Mesenchymal stem cell (in vitro differentiated cells and primary cell): ENCODE data around the gene GFY.

ENCODE experiments used
- DNase-seq: peaks from one replicate; pipeline ENCODE4 v3.0.0-alpha.2; 2013
- H2AFZ ChIP-seq: one replicate; pipeline ENCODE4 v1.6.1; 2013; ENCODE audit warnings: low read depth, mild to moderate bottlenecking, control low read depth, inconsistent platforms, low read length, moderate library complexity
- H2AK5ac ChIP-seq: 2 replicates; pipeline ENCODE4 v1.6.1; 2013; ENCODE audit warnings: low read length, moderate library complexity, mild to moderate bottlenecking, inconsistent platforms; ENCODE audit not compliant: severe bottlenecking
- H2BK120ac ChIP-seq: one replicate; pipeline ENCODE4 v1.6.1; 2013; ENCODE audit warnings: low read depth, mild to moderate bottlenecking, inconsistent platforms, low read length, moderate library complexity
- H2BK12ac ChIP-seq, 2 experiments: one replicate each; pipeline ENCODE4 v1.6.1; 2013; ENCODE audit warnings: inconsistent platforms in 2 of 2, low read length in 2 of 2, mild to moderate bottlenecking in 2 of 2, moderate library complexity in 2 of 2, control low read depth in 1 of 2
- H2BK15ac ChIP-seq: one replicate; pipeline ENCODE4 v1.6.1; 2013; ENCODE audit warnings: mild to moderate bottlenecking, low read depth, inconsistent platforms; ENCODE audit not compliant: poor library complexity, severe bottlenecking
- H2BK5ac ChIP-seq: 2 replicates; pipeline ENCODE4 v1.6.1; 2013; ENCODE audit warnings: low read depth, mild to moderate bottlenecking, low read length, control low read depth, inconsistent platforms; ENCODE audit not compliant: poor library complexity, severe bottlenecking
- H3K14ac ChIP-seq, 2 experiments: one replicate each; pipeline ENCODE4 v1.6.1; 2013; ENCODE audit warnings: inconsistent platforms in 2 of 2, low read length in 2 of 2, control low read depth in 1 of 2, mild to moderate bottlenecking in 1 of 2, moderate library complexity in 1 of 2
- H3K18ac ChIP-seq, 2 experiments: one replicate each; pipeline ENCODE4 v1.6.1; 2013; ENCODE audit warnings: inconsistent platforms in 2 of 2, low read length in 2 of 2, control low read depth in 1 of 2, low read depth in 1 of 2, mild to moderate bottlenecking in 1 of 2
- H3K23ac ChIP-seq, 2 experiments: one replicate each; pipeline ENCODE4 v1.6.1; 2013; ENCODE audit warnings: inconsistent platforms in 2 of 2, low read length in 2 of 2, mild to moderate bottlenecking in 2 of 2, moderate library complexity in 2 of 2, control low read depth in 1 of 2
- H3K27ac ChIP-seq: 2 replicates; pipeline ENCODE4 v1.5.1; 2013; ENCODE audit warnings: mild to moderate bottlenecking, moderate library complexity, low read length, control low read depth, inconsistent platforms; ENCODE audit not compliant: poor library complexity, severe bottlenecking
- H3K27me3 ChIP-seq, 2 experiments: 2 replicates each; pipeline versions ENCODE4 v1.6.1 to v1.7.0; 2013; ENCODE audit warnings: low read length in 2 of 2, mild to moderate bottlenecking in 2 of 2, moderate library complexity in 2 of 2, control low read depth in 1 of 2, inconsistent platforms in 1 of 2; ENCODE audit not compliant: control insufficient read depth in 1 of 2, insufficient read depth in 1 of 2
- H3K36me3 ChIP-seq, 2 experiments: 2 replicates each; pipeline versions ENCODE4 v1.6.1 to v1.7.0; 2013; ENCODE audit warnings: low read length in 2 of 2, control low read depth in 1 of 2, inconsistent platforms in 1 of 2, low read depth in 1 of 2, mild to moderate bottlenecking in 1 of 2; ENCODE audit not compliant: insufficient read depth in 2 of 2, control insufficient read depth in 1 of 2
- H3K4ac ChIP-seq, 2 experiments: one replicate each; pipeline ENCODE4 v1.6.1; 2013; ENCODE audit warnings: inconsistent platforms in 2 of 2, low read length in 2 of 2, mild to moderate bottlenecking in 2 of 2, moderate library complexity in 2 of 2, control low read depth in 1 of 2, low read depth in 1 of 2
- H3K4me1 ChIP-seq: 2 replicates; pipeline ENCODE4 v1.6.1; 2013; ENCODE audit warnings: low read depth, low read length, control low read depth; ENCODE audit not compliant: control insufficient read depth, insufficient read depth
- H3K4me2 ChIP-seq: 2 replicates; pipeline ENCODE4 v1.6.1; 2013; ENCODE audit warnings: low read length, mild to moderate bottlenecking, inconsistent platforms; ENCODE audit not compliant: poor library complexity, severe bottlenecking
- H3K4me3 ChIP-seq, 2 experiments: 2 replicates each; pipeline versions ENCODE4 v1.5.1 to v1.7.0; 2013; ENCODE audit warnings: low read length in 2 of 2, mild to moderate bottlenecking in 2 of 2, control low read depth in 1 of 2, low read depth in 1 of 2; ENCODE audit not compliant: insufficient read depth in 1 of 2
- H3K79me1 ChIP-seq: replicated peaks from 2 replicates; pipeline ENCODE4 v1.6.1; 2013; ENCODE audit warnings: mild to moderate bottlenecking, control low read depth, low read length, inconsistent platforms; ENCODE audit not compliant: poor library complexity, severe bottlenecking
- H3K9ac ChIP-seq: 2 replicates; pipeline ENCODE4 v1.7.0; 2013; ENCODE audit warnings: mild to moderate bottlenecking, low read length, moderate library complexity
- H3K9me3 ChIP-seq: 2 replicates; pipeline ENCODE4 v1.7.0; 2013; ENCODE audit warnings: mild to moderate bottlenecking, low read length; ENCODE audit not compliant: control insufficient read depth
- H4K8ac ChIP-seq: one replicate; pipeline ENCODE4 v1.6.1; 2013; ENCODE audit warnings: inconsistent platforms, mild to moderate bottlenecking, low read length, moderate library complexity
- H4K91ac ChIP-seq: one replicate; pipeline ENCODE4 v1.6.1; 2013; ENCODE audit warnings: mild to moderate bottlenecking, low read length, inconsistent platforms
- whole genome bisulfite sequencing: methylation state at CpG from one replicate; pipeline ENCODE4 v1.1.7; 2013; ENCODE audit warnings: mixed read lengths; 5-methylcytosine and 5-hydroxymethylcytosine counted together

Gene GFY

GRCh38 chr19:49463960-49464740 is 39.0 kb downstream of the GFY start:
- no peak overlapping the region for H3K23ac ChIP-seq
- peaks cover 1% of the 10 kb centered on the region for H3K4me1 ChIP-seq
- no peak overlapping the region for H3K4ac ChIP-seq
- 96% methylated on average over 38 of the region's 39 CpGs for WGBS
- H3K4me3 ChIP-seq: no peak overlapping the region
- no peak overlapping the region for H3K9ac ChIP-seq
- H3K4me2 ChIP-seq: no peak overlapping the region
- H2BK120ac ChIP-seq: no peak overlapping the region
- H3K14ac ChIP-seq: no peak overlapping the region
- no peak overlapping the region for H2BK12ac ChIP-seq
- no peak overlapping the region for H2BK15ac ChIP-seq
- H4K91ac ChIP-seq: no peak overlapping the region
- H3K79me1 ChIP-seq: peaks cover 5% of the 10 kb centered on the region
- no peak overlapping the region for H2AFZ ChIP-seq
- no peak for DNase-seq
- H2BK5ac ChIP-seq: no peak overlapping the region
- peaks cover 11 to 68% of the 10 kb centered on the region in 2 experiments for H3K36me3 ChIP-seq
- H2AK5ac ChIP-seq: no peak overlapping the region
- H3K9me3 ChIP-seq: no peaks in the 10 kb centered on the region
- H3K27ac ChIP-seq: no peak overlapping the region
- no peaks in the 10 kb centered on the region for H3K27me3 ChIP-seq
- H3K18ac ChIP-seq: no peak overlapping the region
- H4K8ac ChIP-seq: no peak overlapping the region

- no peak overlapping the region for H2BK5ac ChIP-seq
- H3K23ac ChIP-seq: no peak overlapping the region
- no peak overlapping the region for H3K4me2 ChIP-seq
- no peak overlapping the region for H4K8ac ChIP-seq
- H3K14ac ChIP-seq: no peak overlapping the region
- H3K9ac ChIP-seq: no peak overlapping the region
- H2BK15ac ChIP-seq: no peak overlapping the region
- H2AFZ ChIP-seq: no peak overlapping the region
- H2BK120ac ChIP-seq: no peak overlapping the region
- H3K27ac ChIP-seq: no peak overlapping the region
- H3K4me1 ChIP-seq: peaks cover 1% of the 10 kb centered on the region
- no peak overlapping the region for H3K4me3 ChIP-seq
- no peak for DNase-seq
- H3K4ac ChIP-seq: no peak overlapping the region
- H2BK12ac ChIP-seq: no peak overlapping the region
- H3K79me1 ChIP-seq: no peaks in the 10 kb centered on the region
- no peaks in the 10 kb centered on the region for H3K27me3 ChIP-seq
- no peak overlapping the region for H2AK5ac ChIP-seq
- H3K36me3 ChIP-seq: peaks cover 8 to 69% of the 10 kb centered on the region in 2 experiments
- 97% methylated on average over 3 of the region's 3 CpGs for WGBS
- H4K91ac ChIP-seq: no peak overlapping the region
- no peak overlapping the region for H3K18ac ChIP-seq
- H3K9me3 ChIP-seq: no peaks in the 10 kb centered on the region
Measured at GRCh38 chr19:49465371-49465770, 40.2 kb downstream of the GFY start.

GRCh38 chr19:49468199-49468598 is 43.0 kb downstream of the GFY start:
- H3K9ac ChIP-seq: peak overlapping the region; percentile 51
- no peak overlapping the region for H3K23ac ChIP-seq
- no peak overlapping the region for H3K4me2 ChIP-seq
- H2BK120ac ChIP-seq: no peak overlapping the region
- H2AK5ac ChIP-seq: no peak overlapping the region
- peaks cover 8 to 56% of the 10 kb centered on the region in 2 experiments for H3K36me3 ChIP-seq
- no peak for DNase-seq
- H3K4me3 ChIP-seq: no peak overlapping the region
- no peak overlapping the region for H2BK5ac ChIP-seq
- no peak overlapping the region for H2BK12ac ChIP-seq
- H4K91ac ChIP-seq: no peak overlapping the region
- no peak overlapping the region for H3K27ac ChIP-seq
- no peaks in the 10 kb centered on the region for H3K79me1 ChIP-seq
- H2BK15ac ChIP-seq: no peak overlapping the region
- no peak overlapping the region for H2AFZ ChIP-seq
- H4K8ac ChIP-seq: no peak overlapping the region
- no peaks in the 10 kb centered on the region for H3K9me3 ChIP-seq
- H3K27me3 ChIP-seq: no peaks in the 10 kb centered on the region
- peaks cover 1% of the 10 kb centered on the region for H3K4me1 ChIP-seq
- 91% methylated on average over 19 of the region's 19 CpGs for WGBS
- no peak overlapping the region for H3K18ac ChIP-seq
- H3K14ac ChIP-seq: no peak overlapping the region
- no peak overlapping the region for H3K4ac ChIP-seq

- H2BK5ac ChIP-seq: no peak overlapping the region
- H3K18ac ChIP-seq: no peak overlapping the region
- no peak overlapping the region for H4K8ac ChIP-seq
- H3K4me1 ChIP-seq: peaks cover 4% of the 10 kb centered on the region
- H2AFZ ChIP-seq: no peak overlapping the region
- H3K9me3 ChIP-seq: no peaks in the 10 kb centered on the region
- H2BK12ac ChIP-seq: no peak overlapping the region
- peak overlapping the region in 1 of 2 experiments; percentile 44 for H3K4me3 ChIP-seq
- no peak overlapping the region for H3K4ac ChIP-seq
- H3K9ac ChIP-seq: peak overlapping the region; percentile 51
- 79% methylated on average over 14 of the region's 15 CpGs for WGBS
- no peak overlapping the region for H3K14ac ChIP-seq
- H3K36me3 ChIP-seq: peaks cover 8 to 53% of the 10 kb centered on the region in 2 experiments
- no peak overlapping the region for H4K91ac ChIP-seq
- no peak overlapping the region for H2BK120ac ChIP-seq
- H3K27ac ChIP-seq: no peak overlapping the region
- no peaks in the 10 kb centered on the region for H3K79me1 ChIP-seq
- H2AK5ac ChIP-seq: no peak overlapping the region
- H3K23ac ChIP-seq: no peak overlapping the region
- no peak overlapping the region for H2BK15ac ChIP-seq
- no peaks in the 10 kb centered on the region for H3K27me3 ChIP-seq
- no peak overlapping the region for H3K4me2 ChIP-seq
- peak; percentile 17 for DNase-seq
Measured at GRCh38 chr19:49468746-49469447, 43.7 kb downstream of the GFY start.
